Subcutaneous adipose tissue (tissue), 4 donors: ENCODE results near the gene DNAJB12. TPM values are rescaled to one million over a fixed set of nuclear protein-coding genes. Genes with fewer than 3 reads are reported as not detected.

Source experiments
- CTCF ChIP-seq: fragments of 450-650 bp; IDR thresholded peaks from one replicate; pipeline ENCODE4 v1.5.1; 2016; ENCODE audit warnings: low read depth, mild to moderate bottlenecking, control low read depth, antibody characterized with exemption, moderate library complexity
- total RNA-seq, 4 donors: library from RNA; depleted of rRNA; stranded (reverse); fragments of >200 nt; gene quantifications; one replicate each; pipeline ENCODE4 v1.1.0, GENCODE V29; 2016

The DNAJB12 gene
- total RNA-seq = 10 to 100 TPM; 28.4 to 38.4 (median 33.9) TPM

- no peak for TF ChIP-seq CTCF
Observed at GRCh38 chr10:72354356-72355213, at the start of gene DNAJB12. TSS of gene DNAJB12 (minus strand) at chr10:72354919. CDS start at chr10:72354897, 22 bp downstream.

- TF ChIP-seq CTCF = no peak
Observed at GRCh38 chr10:72392571-72392970, 37.9 kb upstream of the DNAJB12 start.

- TF ChIP-seq CTCF = no peak
Observed at GRCh38 chr10:72390764-72391163, 36.0 kb upstream of the DNAJB12 start.

GRCh38 chr10:72389716-72390115 is 35.0 kb upstream of the DNAJB12 start:
- no peak for TF ChIP-seq CTCF

- TF ChIP-seq CTCF = no peak
Observed at GRCh38 chr10:72389014-72389413, 34.3 kb upstream of the DNAJB12 start.

GRCh38 chr10:72388062-72388461 is 33.3 kb upstream of the DNAJB12 start:
- TF ChIP-seq CTCF = no peak

GRCh38 chr10:72386916-72387586 is 32.3 kb upstream of the DNAJB12 start:
- TF ChIP-seq CTCF = no peak
